MM.1S (cell line): ENCODE measurements around the gene ADGRG2.

Experiments
- EZH2 ChIP-seq: fragments of 300-600 bp; sonication (generic); optimal IDR thresholded peaks from 2 replicates; pipeline ENCODE3; 2017; ENCODE audit warnings: low read depth, mild to moderate bottlenecking, antibody characterized with exemption, low read length, mixed read lengths
- EZH2phosphoT487 ChIP-seq: fragments of 300-600 bp; sonication (generic); IDR thresholded peaks from 2 replicates; pipeline ENCODE4 v1.6.1; 2018; ENCODE audit warnings: antibody characterized with exemption, low read length
- TF ChIP-seq, protein P1 (sequence below): fragments of 300-600 bp; sonication (generic); IDR thresholded peaks from 2 replicates; pipeline ENCODE4 v1.5.1; 2016; ENCODE audit warnings: antibody characterized with exemption, low read length, mixed read lengths

DNA sequence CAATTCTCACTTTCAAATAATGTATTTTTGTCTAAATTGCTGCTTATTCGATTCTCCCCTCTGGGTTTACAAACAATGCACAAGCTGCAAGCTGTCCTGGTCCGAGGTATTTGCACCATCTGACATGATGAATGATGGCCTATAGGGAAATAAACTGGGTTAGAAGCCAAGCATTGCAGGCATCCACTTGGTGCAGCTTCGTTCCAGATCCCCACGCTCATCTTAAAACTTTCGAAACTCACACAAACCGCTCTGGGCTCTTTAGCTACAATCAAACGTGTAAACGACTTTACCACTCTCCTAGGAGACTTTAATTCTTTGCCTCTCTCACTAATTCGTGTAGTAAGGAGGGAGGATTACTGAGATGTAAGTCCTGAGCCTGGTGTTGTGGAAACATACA, 157.4 kb downstream of the ADGRG2 start:
- TF ChIP-seq, protein P1, sequence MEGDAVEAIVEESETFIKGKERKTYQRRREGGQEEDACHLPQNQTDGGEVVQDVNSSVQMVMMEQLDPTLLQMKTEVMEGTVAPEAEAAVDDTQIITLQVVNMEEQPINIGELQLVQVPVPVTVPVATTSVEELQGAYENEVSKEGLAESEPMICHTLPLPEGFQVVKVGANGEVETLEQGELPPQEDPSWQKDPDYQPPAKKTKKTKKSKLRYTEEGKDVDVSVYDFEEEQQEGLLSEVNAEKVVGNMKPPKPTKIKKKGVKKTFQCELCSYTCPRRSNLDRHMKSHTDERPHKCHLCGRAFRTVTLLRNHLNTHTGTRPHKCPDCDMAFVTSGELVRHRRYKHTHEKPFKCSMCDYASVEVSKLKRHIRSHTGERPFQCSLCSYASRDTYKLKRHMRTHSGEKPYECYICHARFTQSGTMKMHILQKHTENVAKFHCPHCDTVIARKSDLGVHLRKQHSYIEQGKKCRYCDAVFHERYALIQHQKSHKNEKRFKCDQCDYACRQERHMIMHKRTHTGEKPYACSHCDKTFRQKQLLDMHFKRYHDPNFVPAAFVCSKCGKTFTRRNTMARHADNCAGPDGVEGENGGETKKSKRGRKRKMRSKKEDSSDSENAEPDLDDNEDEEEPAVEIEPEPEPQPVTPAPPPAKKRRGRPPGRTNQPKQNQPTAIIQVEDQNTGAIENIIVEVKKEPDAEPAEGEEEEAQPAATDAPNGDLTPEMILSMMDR = no peak
- no peak for TF ChIP-seq EZH2
- no peak for TF ChIP-seq EZH2phosphoT487
